K562 (cell line): ENCODE results near the gene MYO1D. TPM values are rescaled to one million over a fixed set of nuclear protein-coding genes. Genes with fewer than 3 reads are reported as not detected.
A peak's percentile ranks its signal among the peaks of the same experiment; 100 is the strongest.

Source experiments
- ATAC-seq: fragments of 200-7000 bp; cut with Tn5 transposase; 3 replicates; pipeline ENCODE4 v1.9.1; 2020; ENCODE audit warnings: moderate library complexity
- BruUV-seq: library from RNA; stranded (reverse); fragments of 400-500 nt; replicated peaks from 2 replicates; lab custom pipeline; 2021; lab: Mats Ljungman, UMichigan
- CTCF ChIA-PET: fragments of 300-600 bp; formaldehyde crosslinking; extraction: SDS; loops from one replicate; lab custom pipeline; 2021; ENCODE audit warnings: low intra/inter-chr PET ratio; lab: Yijun Ruan, JAX
- POLR2A ChIA-PET: fragments of 300-600, 350-650 bp; sonication (Branson Sonifier 250); formaldehyde crosslinking; extraction: SDS; loops from one replicate; lab custom pipeline; 2021; ENCODE audit warnings: antibody characterized with exemption, inconsistent platforms; lab: Yijun Ruan, JAX
- DNase-seq, 4 experiments: peaks; one replicate each; pipeline versions ENCODE4 v3.0.0 to v3.0.0-alpha.2; 2011 to 2018; ENCODE audit warnings: low spot score in 3 of 4, mixed read lengths in 3 of 4; ENCODE audit errors: extremely low read depth in 1 of 4
- FAIRE-seq: peaks from 2 replicates; lab custom pipeline; 2011; peaks lifted over from hg19 to GRCh38; lab: Jason Lieb, UNC
- H2AFZ ChIP-seq: 2 replicates; pipeline ENCODE4 v1.6.0; 2011; ENCODE audit warnings: low read depth, low read length, control low read depth, inconsistent platforms
- H3K27ac ChIP-seq: fragments of 200-600 bp; 3 replicates; pipeline ENCODE4 v1.8.0; 2011; ENCODE audit warnings: low read depth, mild to moderate bottlenecking, control low read depth, inconsistent platforms, low read length, moderate library complexity, mixed read lengths; ENCODE audit errors: extremely low read depth
- H3K27me3 ChIP-seq, 2 experiments: fragments of 300-600 bp in 1 of 2; 2 replicates in 1 of 2; 3 replicates in 1 of 2; pipeline versions ENCODE4 v1.6.0 to v1.8.0; 2011; ENCODE audit warnings: inconsistent platforms in 2 of 2, low read length in 2 of 2, mild to moderate bottlenecking in 1 of 2, mixed read lengths in 1 of 2, moderate library complexity in 1 of 2; ENCODE audit not compliant: control insufficient read depth in 2 of 2, insufficient read depth in 2 of 2
- H3K36me3 ChIP-seq: fragments of 300-600 bp; 3 replicates; pipeline ENCODE4 v1.8.0; 2011; ENCODE audit warnings: mild to moderate bottlenecking, low read length, inconsistent platforms; ENCODE audit not compliant: control insufficient read depth, insufficient read depth
- H3K4me1 ChIP-seq, 2 experiments: fragments of 200-600 bp in 1 of 2; replicated peaks in 1 of 2; 2 replicates in 1 of 2; 3 replicates in 1 of 2; pipeline versions ENCODE4 v1.5.1 to v1.8.0; 2011; ENCODE audit warnings: inconsistent platforms in 2 of 2, low read length in 2 of 2, mild to moderate bottlenecking in 1 of 2, mixed read lengths in 1 of 2, moderate library complexity in 1 of 2; ENCODE audit not compliant: control insufficient read depth in 2 of 2, insufficient read depth in 2 of 2
- H3K4me2 ChIP-seq: 2 replicates; pipeline ENCODE4 v1.6.1; 2011; ENCODE audit warnings: low read length, control low read depth, inconsistent platforms, mixed read lengths; ENCODE audit not compliant: insufficient read depth
- H3K4me3 ChIP-seq: fragments of 200-600 bp; sonication (generic), shearing (Covaris generic); 2 replicates; pipeline ENCODE4 v1.5.1; 2016; ENCODE audit warnings: control low read depth, inconsistent platforms
- H3K79me2 ChIP-seq: fragments of 200-600 bp; 3 replicates; pipeline ENCODE4 v1.8.0; 2011; ENCODE audit warnings: low read length, inconsistent platforms; ENCODE audit not compliant: control insufficient read depth, insufficient read depth
- H3K9ac ChIP-seq, 2 experiments: 2 replicates each; pipeline versions ENCODE4 v1.6.0 to v1.6.1; 2011; ENCODE audit warnings: low read depth in 2 of 2, low read length in 2 of 2, control low read depth in 1 of 2, inconsistent platforms in 1 of 2, mild to moderate bottlenecking in 1 of 2, mixed read lengths in 1 of 2; ENCODE audit not compliant: insufficient read depth in 1 of 2
- H3K9me1 ChIP-seq: one replicate; pipeline ENCODE4 v1.6.0; 2011; ENCODE audit warnings: inconsistent platforms, mild to moderate bottlenecking, low read length, moderate library complexity; ENCODE audit not compliant: control insufficient read depth, insufficient read depth
- H3K9me3 ChIP-seq: replicated peaks from 2 replicates; pipeline ENCODE4 v1.5.1; 2011; ENCODE audit warnings: low read depth, low read length, inconsistent platforms; ENCODE audit not compliant: control insufficient read depth, insufficient read depth
- H4K20me1 ChIP-seq: replicated peaks from 2 replicates; pipeline ENCODE4 v1.6.1; 2011; ENCODE audit warnings: low read length, inconsistent platforms, mixed read lengths; ENCODE audit not compliant: control insufficient read depth, insufficient read depth
- ADNP ChIP-seq: fragments of 200-800 bp; sonication (Bioruptor generic); IDR thresholded peaks from 2 replicates; pipeline ENCODE4 v1.6.1; 2016; ENCODE audit warnings: missing genetic modification characterization, missing compliant biosample characterization
- BRCA1 ChIP-seq, 2 experiments: fragments of 450-650 bp in 1 of 2; sonication (generic) in 1 of 2; formaldehyde crosslinking in 1 of 2; IDR thresholded peaks; 2 replicates each; pipeline versions ENCODE4 v1.5.0 to v1.6.1; 2017 to 2020; ENCODE audit warnings: mild to moderate bottlenecking in 1 of 2, missing genetic modification reagents in 1 of 2
- CTBP1 ChIP-seq: fragments of 450-650 bp; IDR thresholded peaks from 2 replicates; pipeline ENCODE4 v1.6.1; 2016; ENCODE audit warnings: borderline replicate concordance
- DNMT1 ChIP-seq: fragments of 450-650 bp; IDR thresholded peaks from 2 replicates; pipeline ENCODE4 v1.6.1; 2016; ENCODE audit warnings: antibody characterized with exemption, mild to moderate bottlenecking
- FOXA3 ChIP-seq, 2 experiments: fragments of 450-650 bp in 1 of 2; sonication (generic) in 1 of 2; formaldehyde crosslinking; IDR thresholded peaks in 1 of 2; conservative IDR thresholded peaks in 1 of 2; 2 replicates each; pipeline versions ENCODE4 v1.4.0 to v1.8.0; 2020 to 2022; ENCODE audit warnings: mild to moderate bottlenecking in 2 of 2, missing genetic modification reagents in 1 of 2
- FOXM1 ChIP-seq, 2 experiments: fragments of 450-650 bp in 1 of 2; sonication (generic) in 1 of 2; formaldehyde crosslinking in 1 of 2; IDR thresholded peaks; 2 replicates each; pipeline versions ENCODE4 v1.6.1 to v1.9.0; 2017 to 2022; ENCODE audit warnings: low read depth in 2 of 2, mild to moderate bottlenecking in 2 of 2, missing genetic modification reagents in 1 of 2, moderate library complexity in 1 of 2
- HMBOX1 ChIP-seq: sonication (generic); IDR thresholded peaks from 2 replicates; pipeline ENCODE4 v1.6.1; 2016
- HNRNPK ChIP-seq: fragments of 200-400 bp; formaldehyde crosslinking; IDR thresholded peaks from one replicate; pipeline ENCODE4 v1.6.1; 2018; ENCODE audit warnings: mild to moderate bottlenecking, low read depth, low read length; ENCODE audit not compliant: poor library complexity, severe bottlenecking
- JUNB ChIP-seq: fragments of 450-650 bp; formaldehyde crosslinking; conservative IDR thresholded peaks from 2 replicates; pipeline ENCODE4 v1.4.0; 2020; ENCODE audit warnings: mild to moderate bottlenecking
- MAFF ChIP-seq: IDR thresholded peaks from 2 replicates; pipeline ENCODE4 v1.6.1; 2012; ENCODE audit warnings: low read length, improper control_type of control experiment
- MEIS2 ChIP-seq: fragments of 450-650 bp; IDR thresholded peaks from 2 replicates; pipeline ENCODE4 v1.6.1; 2014; ENCODE audit warnings: mild to moderate bottlenecking; ENCODE audit not compliant: partially characterized antibody
- MNT ChIP-seq, 2 experiments: fragments of 450-650 bp; conservative IDR thresholded peaks; 2 replicates each; pipeline ENCODE4 v1.6.1; 2017; ENCODE audit warnings: mild to moderate bottlenecking in 2 of 2, moderate library complexity in 2 of 2
- ZBTB11 ChIP-seq, 3 experiments: fragments of 200-800 bp in 1 of 3; fragments of 250-450 bp in 1 of 3; fragments of 450-650 bp in 1 of 3; sonication (Bioruptor Pico) in 1 of 3; sonication (Bioruptor generic) in 1 of 3; formaldehyde crosslinking in 1 of 3; IDR thresholded peaks; 2 replicates each; pipeline versions ENCODE4 v1.6.1 to v1.8.0; 2016 to 2022; ENCODE audit warnings: mild to moderate bottlenecking in 2 of 3, missing genetic modification characterization in 2 of 3, missing compliant biosample characterization in 1 of 3, moderate library complexity in 1 of 3
- ZNF316 ChIP-seq: fragments of 450-650 bp; IDR thresholded peaks from 2 replicates; pipeline ENCODE4 v1.6.1; 2016
- WGBS: fragments of 100-300 bp; shearing (Covaris generic); methylation state at CpG from one replicate; pipeline ENCODE4 v1.1.6; 2016; ENCODE audit warnings: low coverage, mixed read lengths; ENCODE audit not compliant: insufficient coverage; ENCODE audit errors: missing lambda C conversion rate; 5-methylcytosine and 5-hydroxymethylcytosine counted together
- in situ Hi-C: fragments of 300-500 bp; cut with MboI; formaldehyde crosslinking; loops from 4 replicates; pipeline ENCODE4 v1.15.0; 2018; ENCODE audit warnings: inconsistent platforms, mixed read lengths
- intact Hi-C: fragments of 100-400 bp; cut with micrococcal nuclease; formaldehyde crosslinking; loops from 2 replicates; pipeline ENCODE4 v1.14.2; 2022
- polyA plus RNA-seq, 8 experiments: library from polyadenylated mRNA; depleted of rRNA in 4 of 8; stranded (reverse) in 5 of 8; unstranded in 3 of 8; fragments of >200 nt; fragmentation: Nextera tagmentation in 2 of 8; fragmentation: Illumina TruSeq in 1 of 8; extraction: Ambion mirVana in 2 of 8; extraction: Trizol in 1 of 8; gene quantifications; 2 replicates each; pipeline versions ENCODE4 v1.2.1 to v1.2.3, GENCODE V29; 2011 to 2014; ENCODE audit warnings: inconsistent platforms in 1 of 8, missing spikeins in 1 of 8
- total RNA-seq, 7 experiments: library from RNA; depleted of rRNA in 6 of 7; stranded (reverse); fragments of >200 nt in 6 of 7; fragmentation: Illumina TruSeq in 2 of 7; extraction: Trizol in 2 of 7; gene quantifications; 2 replicates each; pipeline versions ENCODE4 v1.2.1 to v1.2.3, GENCODE V29; 2011 to 2021; ENCODE audit warnings: low replicate concordance in 1 of 7

The MYO1D gene
- total and polyA plus RNA-seq, 9 of the 15 experiments (the other 6 are each of a cell fraction or from before 2014, with no cell fraction given) = 2.1 to 71.2 (median 45.4) TPM

- Histone ChIP-seq H2AFZ (peak overlapping the region; percentile 76), H3K9ac (peak overlapping the region in 1 of 2 experiments; percentile 63; a peak in 2 of 4 replicates), H3K4me3 (no peak overlapping the region), H3K36me3 (no peaks in the 10 kb centered on the region), H3K27ac (peak overlapping the region; percentile 88), H3K9me1 (no peaks in the 10 kb centered on the region), H3K79me2 (no peaks in the 10 kb centered on the region), H3K4me1 (peaks cover 8 to 65% of the 10 kb centered on the region in 2 experiments), H3K9me3 (no peaks in the 10 kb centered on the region), H4K20me1 (no peaks in the 10 kb centered on the region), H3K4me2 (no peak overlapping the region; the same call in 1 of the 2 replicates), H3K27me3 (no peaks in the 10 kb centered on the region)
- DNase-seq = peak in 1 of 4 experiments; percentile 78
- intact Hi-C loops (no loop called here), in situ Hi-C loops (loop anchor here (10.0 kb wide), 1 partner anchor 115 kb away; no protein-coding TSS in a partner anchor)
- peak; percentile 29 for FAIRE-seq
- 3% methylated on average over 2 of the region's 2 CpGs for WGBS
- ChIA-PET CTCF (no interaction called here), POLR2A (no interaction called here)
- no TSS peak for BruUV-seq
- ATAC-seq = peak; percentile 29
- TF ChIP-seq ZNF316 (peak; percentile 72), CTBP1 (peak; percentile 30; the same call in 1 of the 2 replicates), ZBTB11 (CRISPR knock-in tag; IDR thresholded peaks at IDR 0.05) (no peak), FOXA3 (CRISPR knock-in tag; conservative IDR thresholded peaks at IDR 0.05 in 1 of 2, IDR thresholded peaks at IDR 0.05 in 1 of 2) (peak; percentile 43 to 82; a peak in 3 of 4 replicates), JUNB (CRISPR knock-in tag) (no peak), MNT (conservative IDR thresholded peaks at IDR 0.05) (0 out of 4 replicates have a peak, but pooled peaks of 1 of the 2 experiments have one; percentile 21), BRCA1 (IDR thresholded peaks at IDR 0.05) (no peak), BRCA1 (CRISPR knock-in tag; IDR thresholded peaks at IDR 0.05) (no peak), HMBOX1 (peak; percentile 48; the same call in 1 of the 2 replicates), MEIS2 (peak; percentile 71), HNRNPK (no peak), MAFF (no peak), ADNP (tag) (no peak), FOXM1 (IDR thresholded peaks at IDR 0.05; ENCODE audit: low read depth) (peak; percentile 39; the same call in 1 of the 2 replicates), FOXM1 (CRISPR knock-in tag; IDR thresholded peaks at IDR 0.05; ENCODE audit: low read depth) (no peak), DNMT1 (no peak)
These were observed 22.5 kb upstream of the MYO1D start for GRCh38 chr17:32899236-32900013.
